Right cardiac atrium (tissue), 5 donors: ENCODE measurements around the gene PRR36. TPM values are rescaled to one million over a fixed set of nuclear protein-coding genes. Genes with fewer than 3 reads are reported as not detected.

Experiments used
- ATAC-seq, 2 donors: fragments of 200-7000 bp; cut with Tn5 transposase; one replicate each; pipeline versions ENCODE4 v1.8.0 to v1.9.1; 2020; ENCODE audit warnings: moderate library complexity in 2 of 2, mild to moderate bottlenecking in 1 of 2
- DNase-seq, 3 donors: peaks; one replicate each; pipeline ENCODE4 v3.0.0-alpha.2; 2020
- H3K27ac ChIP-seq: one replicate; pipeline ENCODE4 v1.5.1; 2013; ENCODE audit warnings: mild to moderate bottlenecking, low read length, control low read depth, moderate library complexity
- H3K27me3 ChIP-seq: one replicate; pipeline ENCODE4 v1.6.1; 2013; ENCODE audit not compliant: control insufficient read depth, insufficient read depth
- H3K4me1 ChIP-seq: one replicate; pipeline ENCODE4 v1.6.1; 2013; ENCODE audit warnings: low read length; ENCODE audit not compliant: control insufficient read depth, insufficient read depth
- H3K4me3 ChIP-seq: one replicate; pipeline ENCODE4 v1.5.1; 2013; ENCODE audit warnings: low read length, control low read depth
- H3K9me3 ChIP-seq: one replicate; pipeline ENCODE4 v1.6.1; 2013; ENCODE audit warnings: low read length; ENCODE audit not compliant: control insufficient read depth
- WGBS: extraction: QIAGEN DNeasy Blood & Tissue Kit; methylation state at CpG from one replicate; pipeline ENCODE4 v1.1.7; 2013; 5-methylcytosine and 5-hydroxymethylcytosine counted together
- intact Hi-C, 4 donors: fragments of 100-400 bp; cut with DNase I; formaldehyde crosslinking; loops; one replicate each; pipeline versions ENCODE4 v1.11.0 to v1.14.0; 2022 to 2023
- long read RNA-seq, 4 donors: library from polyadenylated mRNA; unstranded; transcript quantifications; one replicate each; pipeline ENCODE4 v2.0.0, GENCODE V29; 2020 to 2021
- polyA plus RNA-seq: library from polyadenylated mRNA; stranded (reverse); fragments of 200-250 nt; gene quantifications from one replicate; pipeline ENCODE4 v1.2.3, GENCODE V29; 2013
- total RNA-seq, 4 donors: library from RNA; stranded (reverse); fragmentation: NEBNext Ultra II Directional; extraction: Animal tissue kit (Norgen Biotek cat#: 25700); gene quantifications; one replicate each; pipeline ENCODE4 v1.2.1, GENCODE V29; 2021
- donor health status: healthy with polysubstance abuse.
- donor health status: DM: no; HTN: yes; CAD: no.
- donor health status: DM: no; HTN: no; CAD: no.
- donor health status: DM: no; HTN: yes; CAD: no; lungs with severe emphysema.
- donor health status: DM: yes; HTN: yes; CAD: no.

PRR36 gene
- total RNA-seq = under 1 TPM in 2 of 4 donors, not detected in 2; 0.29 to 0.34 TPM
- 0.11 TPM for polyA plus RNA-seq
- long read RNA-seq, donor 1, partial matches to known transcripts = 0 of 1 reads
- long read RNA-seq, donor 1, other reads (novel, unspliced or antisense) = 1 of 1 reads
- long read RNA-seq, donor 2, partial matches to known transcripts = 2 of 2 reads
- long read RNA-seq, donor 2, other reads (novel, unspliced or antisense) = 0 of 2 reads
- long read RNA-seq, donor 3 = 0 reads
- long read RNA-seq, donor 4, partial matches to known transcripts = 1 of 1 reads
- long read RNA-seq, donor 4, other reads (novel, unspliced or antisense) = 0 of 1 reads

GRCh38 chr19:7874076-7874896 lies at the start of gene PRR36:
Gene PRR36, minus strand, starts transcription at chr19:7874390. Its CDS starts 701 bp downstream, at chr19:7873689.
- Histone ChIP-seq H3K27ac (no peak within 1 kb of the TSS), H3K9me3 (no peaks in the 10 kb centered on the region), H3K27me3 (no peaks in the 10 kb centered on the region), H3K4me3 (peak within 1 kb of the TSS; percentile 49), H3K4me1 (peaks cover 3% of the 10 kb centered on the region)
- intact Hi-C loops = no loop called here
- DNase-seq (peak in 2 of 3 donors; percentile 73 to 78), ATAC-seq (no peak)
- 1% methylated on average over 88 of the region's 88 CpGs for WGBS

GRCh38 chr19:7923295-7924191 lies 49.4 kb upstream of the PRR36 start:
- Histone ChIP-seq H3K4me1 (peaks cover 4% of the 10 kb centered on the region), H3K4me3 (no peak overlapping the region), H3K27me3 (no peaks in the 10 kb centered on the region), H3K9me3 (no peaks in the 10 kb centered on the region), H3K27ac (no peak overlapping the region)
- DNase-seq = peak; percentile 28 to 65 (median 58)
- WGBS = 80% methylated on average over 31 of the region's 31 CpGs
- ATAC-seq = no peak
- intact Hi-C loops = no loop called here

DNA sequence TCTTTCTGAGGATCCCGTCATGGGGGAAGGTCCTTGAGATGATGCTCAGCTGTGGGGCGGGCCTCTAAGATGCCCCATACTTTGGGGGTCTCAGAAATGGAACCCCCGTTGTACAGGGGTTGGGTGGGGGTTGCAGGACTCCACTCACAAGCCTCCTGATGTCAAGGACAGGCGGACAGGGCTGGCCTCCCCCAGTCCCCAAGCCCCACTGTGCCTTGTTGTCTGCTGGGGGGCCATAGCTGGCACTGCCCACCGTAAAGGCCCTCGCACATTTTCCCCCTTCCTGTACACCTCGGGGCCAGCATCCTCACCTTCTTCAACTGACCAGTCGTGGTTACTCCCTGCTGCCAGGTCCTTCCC lies 48.6 kb upstream of the PRR36 start:
- Histone ChIP-seq H3K4me1 (peaks cover 2% of the 10 kb centered on the region), H3K27ac (no peak overlapping the region), H3K4me3 (no peak overlapping the region), H3K27me3 (no peaks in the 10 kb centered on the region), H3K9me3 (no peaks in the 10 kb centered on the region)
- WGBS = 89% methylated on average over 8 of the region's 8 CpGs
- peak in 2 of 3 donors; percentile 13 to 60 for DNase-seq
- ATAC-seq = no peak
- intact Hi-C loops = no loop called here

DNA sequence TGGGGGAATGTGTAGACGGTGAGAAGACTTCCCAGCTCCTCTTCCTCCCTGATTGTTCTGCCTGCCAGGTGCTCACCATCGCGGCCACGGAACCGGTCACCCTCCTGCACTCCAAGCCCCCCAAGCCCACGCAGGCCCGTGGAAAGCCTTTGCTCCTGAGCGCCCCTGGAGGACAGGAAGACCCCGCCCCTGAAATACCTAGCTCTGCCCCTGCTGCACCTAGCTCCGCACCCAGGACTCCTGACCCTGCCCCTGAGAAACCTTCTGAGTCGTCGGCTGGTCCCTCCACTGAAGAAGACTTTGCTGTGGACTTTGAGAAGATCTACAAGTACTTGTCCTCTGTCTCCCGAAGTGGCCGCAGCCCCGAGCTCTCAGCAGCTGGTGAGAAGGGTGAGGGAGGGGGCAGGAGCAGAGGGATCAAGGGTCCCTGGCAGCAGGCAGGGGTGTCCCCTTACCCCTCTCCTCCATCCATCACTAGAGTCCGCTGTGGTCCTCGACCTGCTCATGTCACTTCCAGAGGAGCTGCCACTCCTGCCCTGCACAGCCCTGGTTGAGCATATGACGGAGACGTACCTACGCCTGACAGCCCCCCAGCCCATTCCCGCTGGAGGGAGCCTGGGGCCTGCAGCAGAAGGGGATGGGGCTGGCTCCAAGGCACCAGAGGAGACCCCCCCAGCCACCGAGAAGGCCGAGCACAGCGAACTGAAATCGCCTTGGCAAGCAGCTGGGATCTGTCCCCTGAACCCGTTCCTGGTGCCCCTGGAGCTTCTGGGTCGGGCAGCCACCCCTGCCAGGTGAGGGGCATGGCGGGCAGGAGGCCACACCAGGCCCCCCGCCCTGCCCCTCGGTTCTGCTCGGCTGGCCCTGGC lies 48.0 kb upstream of the PRR36 start:
- Histone ChIP-seq H3K27me3 (no peaks in the 10 kb centered on the region), H3K4me3 (no peak overlapping the region), H3K27ac (no peak overlapping the region), H3K4me1 (peaks cover 2% of the 10 kb centered on the region), H3K9me3 (no peaks in the 10 kb centered on the region)
- ATAC-seq = no peak
- peak; percentile 25 to 64 (median 59) for DNase-seq
- intact Hi-C loops = no loop called here
- WGBS = 94% methylated on average over 31 of the region's 31 CpGs

DNA sequence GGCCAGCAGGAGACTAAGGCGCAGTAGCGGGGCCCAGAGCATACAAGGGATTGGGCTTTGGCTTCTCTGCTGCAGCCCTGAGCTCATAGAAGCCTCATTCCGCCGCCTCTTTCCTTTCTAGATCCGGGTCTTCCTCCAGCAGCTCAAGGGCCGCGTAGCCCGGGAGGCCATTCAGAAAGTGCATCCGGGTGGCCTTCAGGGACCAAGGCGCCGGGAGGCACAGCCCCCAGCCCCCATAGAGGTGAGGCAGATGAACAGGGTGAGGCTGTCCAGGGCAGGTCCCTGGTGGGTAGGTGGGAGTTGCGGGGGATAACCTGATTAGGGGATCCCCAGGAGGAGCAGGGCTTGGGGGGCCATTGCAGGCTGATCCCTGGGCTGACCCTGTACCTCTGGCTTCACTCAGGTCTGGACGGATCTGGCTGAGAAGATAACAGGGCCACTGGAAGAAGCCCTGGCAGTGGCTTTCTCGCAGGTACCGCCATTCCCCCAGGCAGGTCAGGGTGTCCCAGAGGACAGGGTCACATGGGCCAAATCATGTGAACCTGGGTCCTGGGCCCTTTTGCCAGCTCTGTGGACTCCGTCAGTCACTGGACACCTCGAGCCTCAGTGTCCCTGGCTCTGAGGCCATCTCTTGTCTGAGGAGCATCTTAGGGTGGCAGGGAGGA lies 47.2 kb upstream of the PRR36 start:
- intact Hi-C loops = no loop called here
- peak in 2 of 3 donors; percentile 27 to 75 for DNase-seq

DNA sequence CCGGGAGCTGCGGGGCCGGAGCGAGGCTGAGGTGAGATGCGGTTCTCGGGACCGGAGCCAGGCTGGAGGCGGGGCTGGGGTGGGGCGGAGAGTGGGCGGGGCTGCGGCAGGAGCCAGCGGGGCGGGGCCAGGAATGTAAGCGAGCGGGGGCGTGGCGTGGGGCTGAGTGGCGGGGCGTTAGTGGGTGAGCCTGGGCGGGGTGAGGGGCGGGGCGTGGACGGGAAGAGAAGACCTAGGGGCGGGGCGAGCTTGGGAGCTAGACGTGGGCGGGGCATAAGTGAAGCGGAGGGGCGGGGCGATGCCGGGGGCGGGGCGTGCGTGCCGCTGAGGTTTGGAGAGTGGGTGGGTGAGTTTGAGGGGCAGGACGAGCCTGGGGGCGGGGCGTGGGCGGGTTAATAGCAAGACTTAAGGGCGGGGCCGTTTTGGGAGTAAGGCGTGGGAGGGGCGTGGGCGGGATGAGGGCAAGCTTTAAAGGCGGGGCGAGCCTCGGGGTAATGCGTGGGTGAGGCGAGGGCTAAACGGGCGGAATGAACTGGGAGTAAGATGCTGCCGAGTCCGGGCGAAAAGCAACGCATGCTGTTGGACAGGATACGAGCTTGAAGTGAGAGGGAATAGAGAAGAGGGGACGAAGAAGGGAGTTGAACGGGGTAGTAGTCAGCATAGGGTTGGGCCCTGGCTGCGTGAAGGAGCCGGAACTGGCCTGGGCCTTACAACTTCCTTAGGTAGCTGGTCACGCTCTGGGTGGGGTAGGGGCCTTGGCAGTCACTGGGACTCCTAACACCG lies 46.5 kb upstream of the PRR36 start:
- intact Hi-C loops = no loop called here
- peak overlapping the region; percentile 89 for H3K27ac ChIP-seq
- peaks cover 2% of the 10 kb centered on the region for H3K4me1 ChIP-seq
- DNase-seq = peak; percentile 100
- no peaks in the 10 kb centered on the region for H3K9me3 ChIP-seq
- WGBS = 2% methylated on average over 62 of the region's 62 CpGs
- no peaks in the 10 kb centered on the region for H3K27me3 ChIP-seq
- peak overlapping the region; percentile 89 for H3K4me3 ChIP-seq
- ATAC-seq = peak; percentile 88

More for the DNA sequence above, 47.2 kb upstream of the PRR36 start:
- ATAC-seq = peak in 1 of 2 donors; percentile 0
- Histone ChIP-seq H3K9me3 (no peaks in the 10 kb centered on the region), H3K27ac (peak overlapping the region; percentile 58), H3K27me3 (no peaks in the 10 kb centered on the region), H3K4me3 (peak overlapping the region; percentile 21), H3K4me1 (peaks cover 2% of the 10 kb centered on the region)
- WGBS = 51% methylated on average over 17 of the region's 17 CpGs

GRCh38 chr19:7919610-7920518 lies 45.7 kb upstream of the PRR36 start, which contains the start of gene SNAPC2:
Gene SNAPC2, plus strand, starts transcription at chr19:7920338. Its CDS starts 29 bp downstream, at chr19:7920367.
- 9% methylated on average over 62 of the region's 62 CpGs for WGBS

DNA sequence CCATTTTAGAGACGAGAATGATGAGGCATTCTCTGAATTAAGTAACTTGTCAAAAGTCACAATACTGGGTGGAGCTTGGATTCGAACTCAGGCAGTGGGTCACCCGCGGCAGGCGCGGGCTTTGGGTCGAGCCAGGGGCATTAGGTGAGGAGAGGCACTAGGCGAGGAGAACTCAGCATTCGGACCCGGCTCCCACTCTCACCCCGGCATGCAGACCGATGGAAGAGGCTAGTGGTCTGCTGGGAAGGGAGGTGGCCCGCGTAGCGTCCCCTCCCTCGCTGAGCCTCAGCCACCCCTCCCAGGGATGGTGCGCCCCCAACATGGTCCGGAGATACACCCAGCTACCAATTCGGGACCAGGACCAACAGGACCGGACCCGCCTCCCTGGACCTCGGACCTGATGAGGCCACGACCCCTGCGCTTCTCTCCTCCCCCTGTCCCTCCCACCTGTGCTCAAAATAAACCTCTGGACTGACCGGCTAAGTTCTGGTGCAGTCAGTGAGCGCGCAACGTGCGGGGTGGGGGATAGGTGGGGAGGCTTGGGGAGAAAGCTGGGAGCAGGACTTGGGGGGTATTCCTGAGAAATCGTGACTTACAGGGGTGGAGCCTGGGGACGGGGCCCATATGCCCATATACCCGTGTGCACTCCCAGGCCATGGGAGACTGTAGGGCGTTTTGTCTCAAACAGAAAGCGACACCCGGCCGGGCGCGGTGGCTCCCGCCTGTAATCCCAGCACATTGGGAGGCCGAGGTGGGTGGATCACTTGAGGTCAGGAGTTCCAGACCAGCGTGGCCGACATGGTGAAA lies 44.6 kb upstream of the PRR36 start:
- no peak overlapping the region for H3K4me3 ChIP-seq

More at GRCh38 chr19:7919610-7920518, 45.7 kb upstream of the PRR36 start, which contains the start of gene SNAPC2:
- Histone ChIP-seq H3K27me3 (no peaks in the 10 kb centered on the region), H3K4me3 (peak within 1 kb of the TSS; percentile 89), H3K4me1 (peaks cover 2% of the 10 kb centered on the region), H3K9me3 (no peaks in the 10 kb centered on the region), H3K27ac (peak within 1 kb of the TSS; percentile 89)
- intact Hi-C loops = no loop called here
- ATAC-seq = peak; percentile 73 to 76
- peak; percentile 98 to 99 (median 99) for DNase-seq

More for the DNA sequence above, 44.6 kb upstream of the PRR36 start:
- ATAC-seq (no peak), DNase-seq (peak; percentile 31 to 71 (median 58))
- Histone ChIP-seq H3K4me1 (peaks cover 2% of the 10 kb centered on the region), H3K9me3 (no peaks in the 10 kb centered on the region), H3K27ac (no peak overlapping the region), H3K27me3 (no peaks in the 10 kb centered on the region)
- 42% methylated on average over 42 of the region's 42 CpGs for WGBS
- intact Hi-C loops = no loop called here
